ENCODE results near the gene MMP1. TPM values are rescaled to one million over a fixed set of nuclear protein-coding genes. Genes with fewer than 3 reads are reported as not detected.

MMP1 gene
- total RNA-seq, 1 donor from 2014 or later: 0.13 TPM

Other genes with a start within 250 kb of the MMP1 start
- gene MMP20, start 172.8 kb downstream of the MMP1 start, total RNA-seq: not detected in 3 replicates
- gene MMP27, start 92.4 kb downstream of the MMP1 start, total RNA-seq: not detected in 3 replicates
- gene MMP8, start 73.2 kb downstream of the MMP1 start, total RNA-seq: not detected in 3 replicates
- not detected in 3 replicates for gene MMP10, start 17.5 kb downstream of the MMP1 start, total RNA-seq
- gene MMP3, start 45.4 kb upstream of the MMP1 start, total RNA-seq: not detected in 3 replicates
- not detected in 3 replicates for gene MMP12, start 76.8 kb upstream of the MMP1 start, total RNA-seq
- gene MMP13, start 157.6 kb upstream of the MMP1 start, total RNA-seq: not detected in 3 replicates

All from mesothelial cell of epicardium (in vitro differentiated cells).